Stimulated activated CD8-positive, alpha-beta memory T cell treated with anti-CD3 and anti-CD28 coated beads, Interleukin-4, amount 100 ng/mL, for 4 hours (primary cell): ENCODE results near the gene TSPO.

Experiments
- DNase-seq, 2 donors: peaks; one replicate each; pipeline ENCODE4 v3.0.0-alpha.2; 2020; ENCODE audit warnings: low read depth in 2 of 2, low spot score in 1 of 2

The TSPO gene

DNA sequence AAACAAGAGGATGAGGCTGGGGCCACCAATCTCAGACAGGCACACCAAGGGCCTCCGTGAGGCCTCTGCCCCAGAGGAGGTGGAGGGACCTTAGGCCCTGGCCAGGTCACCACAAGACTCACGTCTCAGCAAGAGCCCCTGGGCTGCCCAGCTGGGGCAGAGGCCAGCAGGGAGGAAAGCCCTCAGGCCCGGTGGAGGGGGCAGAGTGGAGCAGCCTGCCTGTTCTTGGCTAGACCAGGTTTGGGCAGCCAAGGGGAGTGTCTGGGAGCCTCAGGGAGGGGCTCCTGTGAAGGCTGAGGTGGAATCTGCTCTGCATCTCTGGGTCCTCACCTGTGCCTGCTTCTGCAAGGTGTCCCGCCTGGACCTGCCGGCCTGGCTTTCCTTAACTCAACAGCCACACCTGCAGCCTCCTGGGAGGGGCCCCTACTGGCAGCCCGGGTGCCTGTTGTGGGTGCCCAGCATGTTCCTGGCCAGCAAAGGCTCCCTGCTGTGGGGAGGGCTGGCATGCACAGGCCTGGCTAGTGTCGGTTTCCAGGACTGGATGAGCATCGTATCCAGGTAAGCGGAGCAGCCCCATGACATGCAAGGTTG lies 23.7 kb downstream of the TSPO start:
- no peak for DNase-seq

DNA sequence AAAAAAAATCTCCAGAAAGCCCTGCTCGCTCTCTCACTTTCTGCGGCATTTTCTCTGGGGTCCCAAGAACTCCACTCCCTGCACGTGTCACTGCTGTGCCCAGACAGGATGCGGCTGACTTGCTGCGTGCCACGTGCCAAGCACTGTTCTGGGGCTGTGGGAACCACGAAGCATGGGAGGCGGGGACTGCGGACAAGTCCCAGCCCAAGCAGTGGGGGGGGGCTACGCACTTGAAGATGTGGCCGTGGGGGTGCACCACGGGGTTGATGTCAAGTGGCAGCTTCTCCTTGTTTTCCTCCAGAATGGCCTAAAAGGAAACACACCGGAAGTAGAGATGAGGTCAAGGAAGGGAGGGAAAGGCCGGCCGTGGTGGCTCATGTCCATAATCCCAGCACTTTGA lies 24.7 kb downstream of the TSPO start:
- no peak for DNase-seq

GRCh38 chr22:43177479-43177878 lies 26.1 kb downstream of the TSPO start:
- no peak for DNase-seq

GRCh38 chr22:43179146-43179910 lies 28.0 kb downstream of the TSPO start:
- no peak for DNase-seq

- DNase-seq: no peak
These were observed 28.5 kb downstream of the TSPO start for GRCh38 chr22:43179911-43180195.

DNA sequence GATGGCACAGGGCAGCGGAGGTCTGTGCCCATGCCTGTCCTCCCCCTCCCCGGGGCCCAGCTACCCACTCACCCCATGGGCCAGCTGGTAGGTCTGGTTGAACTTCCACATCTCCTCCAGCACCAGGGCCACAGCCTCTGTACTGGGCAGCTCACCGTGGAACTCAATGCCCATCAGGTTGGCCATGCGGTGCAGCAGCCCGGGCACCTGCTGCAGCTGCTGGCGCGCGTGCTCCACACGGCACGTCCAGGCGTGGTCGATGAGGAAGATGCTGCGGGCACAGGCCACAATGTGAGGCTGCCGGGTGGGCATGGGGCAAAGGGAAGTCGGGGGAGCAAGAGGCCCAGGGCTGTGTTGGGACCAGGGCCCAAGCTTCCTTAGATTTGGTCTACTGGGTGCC lies 29.3 kb downstream of the TSPO start:
- DNase-seq: no peak

DNA sequence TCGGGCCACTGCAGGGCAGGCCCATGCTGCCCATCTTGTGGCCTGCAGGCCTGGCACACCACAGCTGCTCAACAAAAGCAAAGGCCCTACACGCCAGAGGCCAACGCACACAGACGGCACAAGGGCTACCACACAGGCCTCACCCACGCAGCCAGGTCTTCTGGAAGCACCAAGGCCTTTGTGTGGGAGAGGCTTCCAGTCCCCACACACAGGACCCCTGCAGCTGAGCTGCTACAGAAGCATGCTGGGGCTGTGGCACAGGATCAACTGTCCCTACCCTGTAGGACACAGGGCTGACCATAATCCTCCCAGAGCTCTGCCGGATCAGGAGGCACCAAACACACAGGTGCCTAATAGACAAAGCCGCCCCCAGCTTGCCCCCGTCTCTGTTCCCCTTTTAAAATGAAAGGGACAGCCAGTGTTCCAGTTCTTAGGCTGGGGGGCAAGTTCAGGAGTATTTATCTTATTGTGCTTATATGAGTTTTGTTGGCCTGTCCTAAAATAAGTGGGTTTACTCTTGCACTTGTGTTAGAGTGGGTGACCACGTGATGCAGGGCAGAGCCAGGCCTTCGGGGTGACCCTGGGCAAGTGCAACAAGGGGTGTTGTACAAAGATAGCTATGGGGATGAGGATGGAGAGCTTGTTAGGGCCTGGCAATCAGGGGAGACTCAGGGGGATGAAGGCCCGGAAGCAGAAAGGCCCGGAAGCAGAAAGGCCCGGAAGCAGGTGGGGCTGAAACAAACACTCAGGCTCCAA lies 30.1 kb downstream of the TSPO start:
- no peak for DNase-seq

- DNase-seq: no peak
These were observed 30.8 kb downstream of the TSPO start for GRCh38 chr22:43182118-43182517.

DNA sequence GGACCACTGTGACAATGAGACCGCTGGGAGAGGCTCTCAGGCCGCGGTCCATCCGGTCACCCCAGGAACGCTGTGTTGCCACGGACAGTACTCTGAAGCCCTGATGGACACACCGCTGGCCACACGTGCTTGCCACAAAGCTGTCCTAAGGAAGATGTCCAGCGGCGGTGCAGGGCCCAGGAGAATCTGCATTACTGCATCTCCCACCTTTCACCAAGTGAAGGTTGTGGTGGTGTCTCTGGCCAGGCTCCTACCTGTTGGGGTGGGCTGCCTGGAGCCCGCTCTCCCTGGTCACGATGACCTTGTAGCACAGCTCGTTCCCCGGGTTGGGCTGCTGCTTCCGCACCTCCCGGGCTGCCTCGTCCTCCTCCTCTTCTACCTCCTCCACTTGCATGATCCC lies 31.4 kb downstream of the TSPO start:
- no peak for DNase-seq

DNA sequence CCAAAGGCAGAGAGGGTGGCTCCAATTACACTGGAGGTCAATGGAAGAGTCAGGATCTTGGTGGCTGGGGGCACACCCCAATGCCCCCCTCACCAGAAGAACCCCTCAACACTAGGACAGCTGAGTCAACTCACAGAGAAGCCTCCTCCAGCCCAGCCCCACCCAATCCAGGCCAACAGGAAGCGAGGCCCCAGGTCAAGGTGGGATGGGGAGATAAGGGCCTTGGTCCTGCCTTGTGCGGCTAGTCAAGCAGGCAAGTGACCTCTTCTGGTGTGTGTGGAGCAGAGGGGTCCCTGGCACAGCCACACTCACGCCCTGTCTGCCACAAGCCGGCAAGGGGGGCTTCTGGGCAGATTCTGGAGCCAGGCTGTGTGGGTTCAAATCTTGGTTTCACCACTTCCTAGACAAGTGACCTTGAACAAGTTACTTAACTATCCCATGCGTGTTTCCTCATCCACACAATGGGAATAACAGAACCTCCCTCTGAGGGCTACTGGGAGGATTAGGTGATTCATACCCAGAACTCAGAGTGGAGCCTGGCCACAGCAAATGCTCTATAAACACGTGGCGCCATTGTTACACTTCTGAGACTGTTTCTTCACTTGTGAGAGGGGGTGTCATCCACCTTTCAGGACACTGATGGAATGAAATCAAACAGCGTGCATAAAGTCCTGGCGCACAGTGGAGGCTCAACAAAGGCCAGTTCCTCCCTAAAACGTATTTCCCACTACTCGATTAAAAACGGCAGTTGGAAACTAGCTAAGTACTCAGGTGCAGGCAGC lies 32.3 kb downstream of the TSPO start:
- DNase-seq: no peak

- no peak for DNase-seq
These were observed 34.5 kb downstream of the TSPO start for GRCh38 chr22:43185860-43186261.

- peak in 1 of 2 donors; percentile 35 for DNase-seq
These were observed 35.2 kb downstream of the TSPO start, which contains the start of gene TTLL12 for GRCh38 chr22:43186272-43187170. Gene TTLL12, minus strand, starts transcription at chr22:43187134. Its CDS starts 65 bp downstream, at chr22:43187069.

DNA sequence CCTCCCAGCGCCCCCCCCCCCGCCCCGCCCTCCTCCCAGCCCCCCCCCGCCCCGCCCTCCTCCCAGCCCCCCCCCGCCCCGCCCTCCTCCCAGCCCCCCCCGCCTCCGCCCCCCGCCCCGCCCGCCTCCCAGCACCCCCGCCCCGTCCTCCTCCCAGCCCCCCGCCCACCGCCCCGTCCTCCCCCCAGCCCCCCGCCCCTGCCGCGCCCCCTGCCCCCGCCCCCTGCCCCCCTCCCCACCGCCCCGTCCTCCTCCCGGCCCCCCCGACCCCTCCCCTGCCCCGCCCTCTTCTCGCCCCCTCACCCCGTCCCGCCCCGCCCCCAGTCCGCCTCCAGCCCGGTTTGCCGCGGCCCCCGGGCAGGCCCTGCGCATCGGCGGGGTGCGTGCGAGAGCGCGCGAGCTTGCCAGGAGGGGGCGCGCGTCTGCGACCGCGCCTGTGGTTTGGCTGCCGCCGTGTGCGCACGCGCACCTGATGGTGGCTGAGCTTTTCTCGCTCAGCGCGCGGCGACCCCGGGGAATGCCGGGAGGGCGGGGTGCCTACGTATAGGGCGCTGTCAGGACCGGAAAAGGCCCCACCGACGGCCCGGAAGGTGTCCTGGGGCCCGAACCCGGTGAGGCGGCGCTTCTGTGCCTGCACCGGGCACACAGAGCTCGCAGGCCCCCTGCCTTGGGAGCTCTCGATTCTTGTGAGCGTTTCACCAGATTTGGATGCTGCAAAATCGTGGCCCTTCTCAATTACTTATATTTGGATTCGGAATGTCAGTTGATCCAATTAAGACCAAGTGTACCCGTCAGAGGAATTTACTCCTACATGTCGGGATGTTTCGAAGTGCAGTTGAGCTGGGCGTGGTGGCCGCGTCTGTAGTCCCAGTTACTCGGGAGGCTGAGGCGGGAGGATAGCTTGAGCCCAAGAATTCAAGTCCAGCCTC lies 36.1 kb downstream of the TSPO start:
- DNase-seq: peak; percentile 80 to 90

DNA sequence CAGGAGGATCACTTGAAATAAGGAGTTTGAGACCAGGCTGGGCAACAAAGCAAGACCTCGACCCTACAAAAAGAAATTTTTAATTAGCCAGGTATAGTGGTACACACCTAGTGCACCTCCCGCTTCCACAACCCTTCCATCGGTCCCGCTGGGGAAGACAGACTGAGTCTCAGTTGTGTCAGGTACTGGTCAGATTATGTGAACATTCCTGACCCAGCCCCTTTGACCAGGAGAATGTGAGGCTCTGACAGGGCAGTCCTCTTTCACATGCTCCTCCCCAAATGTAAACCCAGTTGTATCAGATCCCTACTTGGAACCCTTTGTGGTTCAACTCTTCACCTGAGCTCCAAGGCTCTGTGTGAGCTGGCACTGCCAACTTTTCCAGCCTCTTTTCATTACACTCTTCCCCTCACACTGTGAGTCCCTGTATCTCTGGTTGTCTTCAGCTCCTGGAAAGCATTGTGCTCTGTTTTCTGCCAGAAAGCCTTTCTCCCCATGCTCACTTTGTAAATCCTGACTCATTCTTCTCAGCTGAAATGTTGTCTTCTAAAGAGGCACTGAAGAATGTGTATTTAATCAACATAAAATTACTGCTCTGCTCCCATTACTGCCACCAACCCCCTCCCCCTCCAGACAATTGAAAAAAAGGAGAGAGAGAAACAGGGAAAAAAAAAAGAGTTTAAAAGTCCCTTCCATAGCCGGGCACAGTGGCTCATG lies 37.6 kb downstream of the TSPO start:
- DNase-seq: no peak

- no peak for DNase-seq
These were observed 40.5 kb downstream of the TSPO start for GRCh38 chr22:43191831-43192230.

GRCh38 chr22:43197271-43197941 lies 46.0 kb downstream of the TSPO start:
- no peak for DNase-seq

GRCh38 chr22:43198126-43198525 lies 46.8 kb downstream of the TSPO start:
- DNase-seq: no peak

DNA sequence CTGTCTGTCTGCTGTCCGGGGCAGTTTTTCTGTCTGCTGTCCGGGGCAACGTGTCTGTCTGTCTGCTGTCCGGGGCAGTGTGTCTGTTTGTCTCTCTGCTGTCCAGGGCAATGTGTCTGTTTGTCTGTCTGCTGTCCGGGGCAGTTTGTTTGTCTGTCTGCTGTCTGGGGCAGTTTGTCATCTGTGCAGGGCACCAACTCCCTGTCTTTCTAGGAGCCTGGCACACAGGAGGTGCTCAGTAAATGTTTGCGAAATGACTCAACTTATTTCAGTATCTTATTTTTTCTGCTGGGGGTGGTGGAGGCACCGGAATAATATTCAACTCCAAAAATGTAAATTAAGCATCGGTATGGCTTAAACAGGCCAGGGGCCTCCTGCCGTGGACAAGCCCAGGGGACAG lies 47.6 kb downstream of the TSPO start:
- DNase-seq: no peak
